Measurements from ENCODE around the gene GDF9.

The GDF9 gene

DNA sequence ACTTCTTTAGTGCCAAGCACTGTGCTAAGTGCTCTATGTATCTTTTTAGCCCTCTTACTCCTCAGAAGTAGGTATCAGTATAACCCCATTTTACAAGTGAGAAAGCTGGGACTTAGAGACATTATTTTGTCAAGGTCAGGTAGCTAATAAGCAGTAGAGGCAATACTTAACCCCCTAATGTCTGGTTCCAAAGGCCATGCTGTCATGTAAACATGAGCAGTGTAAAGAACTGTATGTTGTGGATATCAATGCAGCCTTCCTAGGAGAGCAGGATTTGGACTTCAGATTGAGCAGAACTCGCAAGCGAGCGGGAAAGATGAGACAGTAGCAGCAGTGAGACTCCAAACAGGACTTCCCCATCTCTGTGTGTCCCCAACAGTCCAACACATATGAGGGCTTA is 32.2 kb downstream of the GDF9 start:
- no peaks in the 10 kb centered on the region for H3K36me3 ChIP-seq (ENCODE audit: insufficient read depth, low read length)
- no peak overlapping the region for H3K9ac ChIP-seq (ENCODE audit: low read length)
- peaks cover 5% of the 10 kb centered on the region for H3K4me1 ChIP-seq (ENCODE audit: insufficient read depth, low read length)
- H3K27me3 ChIP-seq (ENCODE audit: control insufficient read depth in 1 of 2, insufficient read depth in 2 of 2, low read length in 2 of 2): peaks cover 0 to 1% of the 10 kb centered on the region in 2 donors
- H3K4me3 ChIP-seq (ENCODE audit: low read depth in 1 of 2, low read length in 2 of 2): no peak overlapping the region
- H3K27ac ChIP-seq (ENCODE audit: low read depth, low read length): no peak overlapping the region
- H3K9me3 ChIP-seq (ENCODE audit: low read length): no peaks in the 10 kb centered on the region

DNA sequence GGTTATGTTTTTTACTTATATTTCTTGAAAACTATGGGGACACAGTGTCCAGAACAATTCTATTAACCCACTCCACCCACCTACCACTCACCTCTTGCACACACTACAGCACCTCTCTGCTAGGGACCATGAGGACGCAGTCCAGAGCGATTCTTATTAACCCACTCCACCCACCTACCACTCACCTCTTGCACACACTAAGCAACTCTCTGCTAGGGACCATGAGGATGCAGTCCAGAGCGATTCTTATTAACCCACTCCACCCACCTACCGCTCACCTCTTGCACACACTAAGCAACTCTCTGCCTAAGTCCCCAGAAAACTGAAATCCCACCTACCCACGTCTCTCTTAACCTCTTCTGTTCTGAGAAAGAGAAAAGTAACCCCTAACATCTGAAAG is 33.7 kb downstream of the GDF9 start:
- Histone ChIP-seq H3K4me3 (ENCODE audit: low read depth in 1 of 2, low read length in 2 of 2) (no peak overlapping the region), H3K27ac (ENCODE audit: low read depth, low read length) (no peak overlapping the region), H3K9ac (ENCODE audit: low read length) (no peak overlapping the region), H3K27me3 (ENCODE audit: control insufficient read depth in 1 of 2, insufficient read depth in 2 of 2, low read length in 2 of 2) (peaks cover 0 to 5% of the 10 kb centered on the region in 2 donors), H3K4me1 (ENCODE audit: insufficient read depth, low read length) (peaks cover 5% of the 10 kb centered on the region), H3K36me3 (ENCODE audit: insufficient read depth, low read length) (no peaks in the 10 kb centered on the region), H3K9me3 (ENCODE audit: low read length) (no peaks in the 10 kb centered on the region)

DNA sequence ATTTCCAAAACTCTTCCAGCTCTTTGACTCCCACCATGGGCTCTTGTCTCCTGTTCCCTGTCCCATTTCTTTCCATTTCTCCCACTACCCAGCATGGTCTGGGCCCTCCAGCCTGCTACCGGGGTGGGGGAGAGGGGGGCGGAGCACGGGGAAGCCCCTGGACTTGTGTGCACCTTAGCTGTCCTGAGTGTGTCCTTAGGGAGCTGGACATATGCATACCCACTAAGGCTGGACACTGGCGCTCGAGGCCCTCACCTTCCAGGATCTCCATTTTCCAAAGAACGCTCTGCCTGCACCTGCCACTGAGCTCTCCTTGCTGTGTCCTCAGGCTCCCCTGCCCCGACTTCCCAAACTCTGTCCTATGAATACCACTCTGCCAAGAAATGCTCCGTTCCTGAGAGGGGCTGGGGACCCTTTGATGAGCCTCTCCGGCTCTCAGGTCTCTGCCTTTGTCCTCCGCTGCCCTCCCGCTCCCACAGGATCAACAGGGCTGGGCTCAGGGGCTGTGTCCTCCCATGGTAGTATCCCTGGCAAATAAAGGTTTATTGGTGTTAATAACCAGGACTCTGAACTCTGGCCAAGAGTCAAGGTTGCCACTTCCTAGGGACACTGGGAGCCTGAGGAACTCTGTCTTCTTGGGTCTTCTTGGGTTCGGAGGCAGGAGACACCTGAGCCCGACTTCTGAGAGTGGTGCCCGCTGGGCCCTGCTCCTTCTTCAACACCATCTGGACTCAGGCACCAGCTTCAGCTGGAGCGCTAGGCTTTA is 35.0 kb downstream of the GDF9 start:
- peaks cover 5% of the 10 kb centered on the region for H3K4me1 ChIP-seq (ENCODE audit: insufficient read depth, low read length)
- no peaks in the 10 kb centered on the region for H3K36me3 ChIP-seq (ENCODE audit: insufficient read depth, low read length)
- H3K4me3 ChIP-seq (ENCODE audit: low read depth in 1 of 2, low read length in 2 of 2): peak overlapping the region; percentile 59 to 90
- no peaks in the 10 kb centered on the region for H3K9me3 ChIP-seq (ENCODE audit: low read length)
- H3K9ac ChIP-seq (ENCODE audit: low read length): no peak overlapping the region
- H3K27ac ChIP-seq (ENCODE audit: low read depth, low read length): no peak overlapping the region
- H3K27me3 ChIP-seq (ENCODE audit: control insufficient read depth in 1 of 2, insufficient read depth in 2 of 2, low read length in 2 of 2): peaks cover 0 to 11% of the 10 kb centered on the region in 2 donors

DNA sequence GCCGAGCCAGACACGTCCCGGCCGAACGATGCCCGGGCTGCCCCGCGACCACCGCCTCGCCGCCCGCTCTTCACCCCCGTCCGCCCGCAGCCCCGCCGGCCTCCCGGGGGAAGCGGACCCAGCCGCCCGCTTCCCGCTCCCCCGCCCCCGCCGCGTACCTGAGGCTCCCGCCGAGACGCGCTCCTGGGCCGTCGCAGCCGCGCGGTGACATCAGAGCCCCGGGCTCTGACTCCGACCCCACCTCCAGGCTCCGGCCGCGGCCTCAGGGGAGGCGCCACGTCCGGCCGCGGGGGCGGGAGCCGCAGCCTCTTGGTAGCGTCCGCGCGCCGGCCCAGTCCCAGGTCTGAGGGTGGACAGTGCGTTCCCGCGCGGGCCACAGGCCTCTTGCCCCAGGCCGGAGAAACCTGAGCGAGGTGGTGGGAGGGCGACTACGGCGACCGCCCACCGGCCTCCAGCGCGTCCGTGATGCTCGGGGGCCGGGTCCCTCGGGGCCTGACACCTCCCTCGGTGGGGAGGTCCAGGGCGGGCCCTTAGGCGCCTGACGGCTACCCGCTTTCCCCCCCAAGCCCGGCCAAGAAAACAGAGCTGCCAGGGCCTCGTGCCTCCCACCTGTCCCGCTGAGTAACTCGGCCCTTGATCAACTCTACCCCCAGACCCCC is 35.7 kb downstream of the GDF9 start, which contains the start of gene SHROOM1:
SHROOM1 (minus strand) TSS at position 212 of the 659 bp plus-strand sequence. CDS start 4,507 bp downstream, outside the sequence.
- Histone ChIP-seq H3K36me3 (ENCODE audit: insufficient read depth, low read length) (no peaks in the 10 kb centered on the region), H3K27ac (ENCODE audit: low read depth, low read length) (no peak within 1 kb of the TSS), H3K9ac (ENCODE audit: low read length) (no peak within 1 kb of the TSS), H3K4me1 (ENCODE audit: insufficient read depth, low read length) (peaks cover 5% of the 10 kb centered on the region), H3K27me3 (ENCODE audit: control insufficient read depth in 1 of 2, insufficient read depth in 2 of 2, low read length in 2 of 2) (peaks cover 0 to 16% of the 10 kb centered on the region in 2 donors), H3K4me3 (ENCODE audit: low read depth in 1 of 2, low read length in 2 of 2) (peak within 1 kb of the TSS; percentile 59 to 90), H3K9me3 (ENCODE audit: low read length) (no peaks in the 10 kb centered on the region)

DNA sequence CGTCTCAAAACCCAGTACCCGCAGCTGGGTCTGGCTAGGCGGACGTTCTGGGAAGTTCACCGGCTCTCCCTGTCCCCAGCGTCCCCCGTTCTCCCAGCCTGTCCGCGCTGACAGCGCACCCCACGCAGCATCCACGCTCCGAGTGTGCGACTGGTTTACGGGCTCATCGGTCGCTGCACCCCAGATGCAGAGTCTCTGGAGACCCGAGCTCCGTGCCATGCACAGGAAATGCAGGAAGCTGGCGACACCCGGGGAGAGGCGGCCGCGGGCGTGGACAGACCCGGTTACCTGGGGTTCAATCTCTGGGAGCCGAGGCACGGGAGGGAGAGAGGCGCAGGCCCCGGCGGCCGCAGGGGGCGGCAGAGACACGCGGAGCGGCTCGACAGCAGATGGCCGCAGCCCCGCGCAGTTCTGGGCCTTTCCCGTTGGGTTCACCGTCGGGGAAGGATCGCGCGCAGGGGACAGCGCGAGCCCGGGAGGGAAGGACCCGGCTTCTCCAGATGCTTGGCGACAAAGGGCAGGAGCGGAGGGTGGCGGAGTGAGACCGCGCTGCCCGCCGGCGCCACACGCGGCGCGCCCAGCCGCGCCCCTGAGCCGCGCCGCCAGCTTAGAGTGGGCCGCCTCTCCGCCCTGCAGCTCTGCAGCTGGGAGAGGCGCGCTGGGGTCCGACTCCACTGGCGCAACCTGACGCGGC is 36.4 kb downstream of the GDF9 start:
- Histone ChIP-seq H3K27ac (ENCODE audit: low read depth, low read length) (no peak overlapping the region), H3K9ac (ENCODE audit: low read length) (no peak overlapping the region), H3K36me3 (ENCODE audit: insufficient read depth, low read length) (no peaks in the 10 kb centered on the region), H3K4me3 (ENCODE audit: low read depth in 1 of 2, low read length in 2 of 2) (peak overlapping the region; percentile 59 to 90), H3K9me3 (ENCODE audit: low read length) (no peaks in the 10 kb centered on the region), H3K4me1 (ENCODE audit: insufficient read depth, low read length) (peaks cover 5% of the 10 kb centered on the region), H3K27me3 (ENCODE audit: control insufficient read depth in 1 of 2, insufficient read depth in 2 of 2, low read length in 2 of 2) (peaks cover 0 to 16% of the 10 kb centered on the region in 2 donors)

DNA sequence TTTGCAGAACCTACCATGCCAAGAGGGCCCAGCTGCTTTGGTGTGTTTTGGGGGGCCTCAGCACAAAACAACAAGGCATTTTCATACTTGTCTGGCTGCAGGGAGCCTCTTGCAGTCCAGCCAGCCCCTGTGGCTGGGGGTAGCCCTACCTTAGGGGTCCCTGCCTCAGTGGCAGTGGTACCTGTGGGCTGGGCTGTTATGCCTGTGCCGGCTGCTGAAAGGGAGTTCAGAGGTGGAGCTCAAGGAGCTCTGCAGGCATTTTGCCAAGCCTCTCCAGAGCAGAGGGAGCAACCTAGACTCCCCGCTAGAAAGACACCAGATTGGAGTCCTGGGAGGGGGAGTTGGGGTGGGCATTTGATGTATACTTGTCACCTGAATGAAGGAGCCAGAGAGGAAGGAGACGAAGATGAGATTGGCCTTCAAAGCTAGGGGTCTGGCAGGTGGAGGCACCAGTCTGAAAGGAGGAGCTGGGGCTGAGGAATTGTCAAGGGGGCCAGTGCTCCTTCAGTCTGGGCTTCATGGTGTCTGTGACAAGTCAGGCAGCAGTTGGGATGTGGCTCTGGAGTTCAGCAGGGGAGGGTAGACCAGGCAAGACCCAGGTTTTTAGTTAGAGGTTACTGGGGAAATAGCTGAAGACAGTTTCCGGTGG is 37.3 kb downstream of the GDF9 start:
- peak overlapping the region in 1 of 2 donors; percentile 59 for H3K4me3 ChIP-seq (ENCODE audit: low read depth in 1 of 2, low read length in 2 of 2)
- H3K9me3 ChIP-seq (ENCODE audit: low read length): no peaks in the 10 kb centered on the region
- no peak overlapping the region for H3K9ac ChIP-seq (ENCODE audit: low read length)
- peaks cover 5% of the 10 kb centered on the region for H3K4me1 ChIP-seq (ENCODE audit: insufficient read depth, low read length)
- H3K27me3 ChIP-seq (ENCODE audit: control insufficient read depth in 1 of 2, insufficient read depth in 2 of 2, low read length in 2 of 2): peaks cover 0 to 16% of the 10 kb centered on the region in 2 donors
- no peaks in the 10 kb centered on the region for H3K36me3 ChIP-seq (ENCODE audit: insufficient read depth, low read length)
- no peak overlapping the region for H3K27ac ChIP-seq (ENCODE audit: low read depth, low read length)

DNA sequence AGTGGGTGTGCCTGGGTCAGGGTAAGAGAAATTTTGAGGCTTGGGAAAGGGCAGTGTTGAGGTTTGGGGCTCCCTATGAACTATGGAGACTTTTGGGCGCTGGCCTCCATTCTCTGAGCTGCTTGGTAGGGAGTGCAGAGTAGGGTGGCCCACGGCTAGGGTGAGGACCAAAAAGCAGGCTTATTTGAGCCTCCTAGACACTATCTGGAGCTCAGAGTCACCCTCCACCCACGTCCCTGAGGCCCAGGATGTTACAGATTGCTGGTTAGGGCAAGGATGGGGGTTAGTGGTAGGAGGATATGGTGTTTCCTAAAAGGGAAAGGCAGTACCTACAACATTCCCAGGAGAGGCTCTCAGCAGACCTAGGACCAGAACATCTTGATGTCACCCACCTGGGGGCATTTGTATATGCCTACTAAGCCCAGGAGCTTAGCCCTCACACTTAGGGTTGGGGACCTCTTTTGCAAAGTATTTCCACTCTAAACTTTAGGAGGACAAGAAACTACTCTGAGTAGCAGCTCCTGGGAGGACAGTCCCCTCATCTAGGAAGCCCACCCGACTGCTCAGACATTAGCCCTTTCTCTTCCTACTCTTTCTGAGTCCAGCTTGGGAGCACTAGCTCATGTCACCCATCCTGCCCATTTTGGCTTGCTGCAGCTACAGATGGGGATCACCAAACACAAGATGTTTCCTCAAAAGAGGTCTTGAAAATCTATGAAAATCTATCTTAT is 38.2 kb downstream of the GDF9 start:
- Histone ChIP-seq H3K4me1 (ENCODE audit: insufficient read depth, low read length) (peaks cover 5% of the 10 kb centered on the region), H3K27ac (ENCODE audit: low read depth, low read length) (no peak overlapping the region), H3K36me3 (ENCODE audit: insufficient read depth, low read length) (no peaks in the 10 kb centered on the region), H3K4me3 (ENCODE audit: low read depth in 1 of 2, low read length in 2 of 2) (no peak overlapping the region), H3K9ac (ENCODE audit: low read length) (no peak overlapping the region), H3K27me3 (ENCODE audit: control insufficient read depth in 1 of 2, insufficient read depth in 2 of 2, low read length in 2 of 2) (peaks cover 0 to 20% of the 10 kb centered on the region in 2 donors), H3K9me3 (ENCODE audit: low read length) (no peaks in the 10 kb centered on the region)

DNA sequence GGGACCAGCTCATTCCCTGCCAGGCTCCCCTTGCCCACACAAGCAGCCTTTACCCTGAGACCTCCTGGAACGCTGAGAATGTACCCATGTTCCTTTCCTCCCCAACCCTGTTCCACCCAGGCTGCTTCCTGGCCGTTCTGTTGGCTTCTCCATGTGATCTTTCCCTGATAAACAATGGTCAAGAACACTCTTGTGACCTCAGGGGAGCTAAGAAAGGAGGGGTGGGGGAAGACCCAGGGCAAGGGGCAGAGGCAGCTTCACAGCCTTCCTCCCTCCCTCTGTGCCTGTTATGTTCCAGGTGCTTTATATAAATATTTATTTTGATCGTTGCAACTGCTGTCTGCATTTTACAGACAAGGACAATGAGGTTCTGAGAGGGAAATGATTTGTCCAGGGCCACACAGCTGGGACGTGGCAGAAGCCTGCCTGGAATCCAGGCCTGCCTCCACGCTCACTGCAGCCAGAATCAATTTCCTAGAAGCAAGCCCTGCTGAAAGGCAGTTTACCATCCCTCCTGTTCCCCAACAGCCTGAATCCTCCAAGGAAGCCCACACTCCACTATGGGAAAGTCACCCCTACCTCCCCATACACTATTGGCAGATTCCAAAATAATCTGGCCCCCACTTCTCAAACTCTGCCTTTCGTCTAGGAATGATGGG is 39.7 kb downstream of the GDF9 start:
- no peak overlapping the region for H3K27ac ChIP-seq (ENCODE audit: low read depth, low read length)
- no peak overlapping the region for H3K4me3 ChIP-seq (ENCODE audit: low read depth in 1 of 2, low read length in 2 of 2)
- peaks cover 9% of the 10 kb centered on the region for H3K4me1 ChIP-seq (ENCODE audit: insufficient read depth, low read length)
- no peak overlapping the region for H3K9ac ChIP-seq (ENCODE audit: low read length)
- H3K27me3 ChIP-seq (ENCODE audit: control insufficient read depth in 1 of 2, insufficient read depth in 2 of 2, low read length in 2 of 2): peaks cover 0 to 23% of the 10 kb centered on the region in 2 donors
- no peaks in the 10 kb centered on the region for H3K9me3 ChIP-seq (ENCODE audit: low read length)
- H3K36me3 ChIP-seq (ENCODE audit: insufficient read depth, low read length): no peaks in the 10 kb centered on the region

DNA sequence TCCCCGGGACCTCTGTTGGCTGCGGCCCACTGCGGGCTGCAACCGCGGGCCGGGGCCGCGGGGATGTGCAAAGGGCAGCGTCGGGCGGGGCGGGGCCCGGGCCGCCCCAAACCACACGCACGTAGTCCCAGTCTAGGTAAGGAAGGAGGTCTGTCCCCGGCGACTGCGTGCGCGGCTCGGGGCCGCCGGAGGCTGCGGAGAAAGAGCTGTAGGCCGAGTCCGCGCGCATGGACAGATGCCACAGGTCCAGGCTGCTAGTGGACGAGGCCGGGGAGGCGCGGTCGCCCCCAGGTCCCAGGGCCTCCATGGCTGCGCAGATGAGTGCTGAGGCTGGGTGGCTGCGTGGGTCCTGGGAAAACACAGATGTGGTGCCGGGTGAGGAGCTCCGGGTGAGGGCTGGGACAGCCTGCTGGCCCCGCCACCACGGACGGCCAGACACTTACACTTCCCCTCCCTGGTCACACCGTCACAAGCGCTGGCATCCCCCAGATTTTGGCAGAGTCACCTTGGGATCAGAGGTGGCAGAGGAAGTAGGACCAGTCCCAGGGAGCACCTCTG is 40.4 kb downstream of the GDF9 start:
- no peaks in the 10 kb centered on the region for H3K9me3 ChIP-seq (ENCODE audit: low read length)
- peaks cover 4 to 23% of the 10 kb centered on the region in 2 donors for H3K27me3 ChIP-seq (ENCODE audit: control insufficient read depth in 1 of 2, insufficient read depth in 2 of 2, low read length in 2 of 2)
- no peak overlapping the region for H3K4me3 ChIP-seq (ENCODE audit: low read depth in 1 of 2, low read length in 2 of 2)
- H3K27ac ChIP-seq (ENCODE audit: low read depth, low read length): no peak overlapping the region
- H3K4me1 ChIP-seq (ENCODE audit: insufficient read depth, low read length): peaks cover 4% of the 10 kb centered on the region
- H3K36me3 ChIP-seq (ENCODE audit: insufficient read depth, low read length): no peaks in the 10 kb centered on the region
- H3K9ac ChIP-seq (ENCODE audit: low read length): no peak overlapping the region
